ENCODE data around the gene NES.

DNA sequence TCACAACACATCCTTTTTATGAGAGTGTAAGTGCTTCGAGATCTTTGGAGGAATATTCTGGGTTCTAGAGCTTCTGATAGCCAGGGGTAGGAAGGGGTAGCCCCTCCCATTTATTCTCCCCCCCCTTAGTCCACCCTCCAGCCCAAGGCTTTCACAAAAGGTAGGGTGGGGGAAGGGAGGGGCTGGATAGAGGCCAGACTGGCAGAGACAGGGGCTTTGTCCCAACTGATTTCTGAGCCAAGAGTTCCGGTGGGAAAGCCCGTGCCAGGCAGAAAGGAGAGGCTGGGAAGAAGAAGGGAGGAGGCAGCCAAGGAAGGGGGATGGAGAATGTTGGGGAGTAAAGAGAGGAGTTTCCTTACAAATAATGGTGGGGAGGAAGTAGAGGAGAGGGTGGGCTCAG, 32.2 kb downstream of the NES start:
- TF ChIP-seq CTCF (IDR thresholded peaks at IDR 0.05) (no peak), GABPA (IDR thresholded peaks at IDR 0.05; ENCODE audit: low read depth) (no peak), NRF1 (IDR thresholded peaks at IDR 0.05; ENCODE audit: low read depth, low read length) (no peak), EP300 (IDR thresholded peaks at IDR 0.05; ENCODE audit: borderline replicate concordance in 1 of 2, low read depth in 1 of 2, low read length in 1 of 2) (no peak), RAD21 (IDR thresholded peaks at IDR 0.05; ENCODE audit: low read length) (no peak), FOXM1 (IDR thresholded peaks at IDR 0.05; ENCODE audit: low read depth) (no peak), TEAD4 (IDR thresholded peaks at IDR 0.05; ENCODE audit: borderline replicate concordance, insufficient read depth) (no peak), ELF1 (IDR thresholded peaks at IDR 0.05) (no peak), NFIC (IDR thresholded peaks at IDR 0.05; ENCODE audit: borderline replicate concordance) (no peak), POLR2AphosphoS5 (IDR thresholded peaks at IDR 0.05; ENCODE audit: low read depth, low read length) (no peak)
- TF ChIP-seq, protein P1, sequence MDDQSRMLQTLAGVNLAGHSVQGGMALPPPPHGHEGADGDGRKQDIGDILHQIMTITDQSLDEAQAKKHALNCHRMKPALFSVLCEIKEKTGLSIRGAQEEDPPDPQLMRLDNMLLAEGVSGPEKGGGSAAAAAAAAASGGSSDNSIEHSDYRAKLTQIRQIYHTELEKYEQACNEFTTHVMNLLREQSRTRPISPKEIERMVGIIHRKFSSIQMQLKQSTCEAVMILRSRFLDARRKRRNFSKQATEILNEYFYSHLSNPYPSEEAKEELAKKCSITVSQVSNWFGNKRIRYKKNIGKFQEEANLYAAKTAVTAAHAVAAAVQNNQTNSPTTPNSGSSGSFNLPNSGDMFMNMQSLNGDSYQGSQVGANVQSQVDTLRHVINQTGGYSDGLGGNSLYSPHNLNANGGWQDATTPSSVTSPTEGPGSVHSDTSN (IDR thresholded peaks at IDR 0.05): no peak
- TF ChIP-seq, protein P2, sequence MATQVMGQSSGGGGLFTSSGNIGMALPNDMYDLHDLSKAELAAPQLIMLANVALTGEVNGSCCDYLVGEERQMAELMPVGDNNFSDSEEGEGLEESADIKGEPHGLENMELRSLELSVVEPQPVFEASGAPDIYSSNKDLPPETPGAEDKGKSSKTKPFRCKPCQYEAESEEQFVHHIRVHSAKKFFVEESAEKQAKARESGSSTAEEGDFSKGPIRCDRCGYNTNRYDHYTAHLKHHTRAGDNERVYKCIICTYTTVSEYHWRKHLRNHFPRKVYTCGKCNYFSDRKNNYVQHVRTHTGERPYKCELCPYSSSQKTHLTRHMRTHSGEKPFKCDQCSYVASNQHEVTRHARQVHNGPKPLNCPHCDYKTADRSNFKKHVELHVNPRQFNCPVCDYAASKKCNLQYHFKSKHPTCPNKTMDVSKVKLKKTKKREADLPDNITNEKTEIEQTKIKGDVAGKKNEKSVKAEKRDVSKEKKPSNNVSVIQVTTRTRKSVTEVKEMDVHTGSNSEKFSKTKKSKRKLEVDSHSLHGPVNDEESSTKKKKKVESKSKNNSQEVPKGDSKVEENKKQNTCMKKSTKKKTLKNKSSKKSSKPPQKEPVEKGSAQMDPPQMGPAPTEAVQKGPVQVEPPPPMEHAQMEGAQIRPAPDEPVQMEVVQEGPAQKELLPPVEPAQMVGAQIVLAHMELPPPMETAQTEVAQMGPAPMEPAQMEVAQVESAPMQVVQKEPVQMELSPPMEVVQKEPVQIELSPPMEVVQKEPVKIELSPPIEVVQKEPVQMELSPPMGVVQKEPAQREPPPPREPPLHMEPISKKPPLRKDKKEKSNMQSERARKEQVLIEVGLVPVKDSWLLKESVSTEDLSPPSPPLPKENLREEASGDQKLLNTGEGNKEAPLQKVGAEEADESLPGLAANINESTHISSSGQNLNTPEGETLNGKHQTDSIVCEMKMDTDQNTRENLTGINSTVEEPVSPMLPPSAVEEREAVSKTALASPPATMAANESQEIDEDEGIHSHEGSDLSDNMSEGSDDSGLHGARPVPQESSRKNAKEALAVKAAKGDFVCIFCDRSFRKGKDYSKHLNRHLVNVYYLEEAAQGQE (IDR thresholded peaks at IDR 0.05; ENCODE audit: low read depth, low read length): no peak

Measured in SK-N-SH (cell line).